Measurements from ENCODE around the gene KNCN. TPM values are rescaled to one million over a fixed set of nuclear protein-coding genes. Genes with fewer than 3 reads are reported as not detected.
A peak's percentile ranks its signal among the peaks of the same experiment; 100 is the strongest.

Gene KNCN
- total and polyA plus RNA-seq, 7 donors, result not detected

DNA sequence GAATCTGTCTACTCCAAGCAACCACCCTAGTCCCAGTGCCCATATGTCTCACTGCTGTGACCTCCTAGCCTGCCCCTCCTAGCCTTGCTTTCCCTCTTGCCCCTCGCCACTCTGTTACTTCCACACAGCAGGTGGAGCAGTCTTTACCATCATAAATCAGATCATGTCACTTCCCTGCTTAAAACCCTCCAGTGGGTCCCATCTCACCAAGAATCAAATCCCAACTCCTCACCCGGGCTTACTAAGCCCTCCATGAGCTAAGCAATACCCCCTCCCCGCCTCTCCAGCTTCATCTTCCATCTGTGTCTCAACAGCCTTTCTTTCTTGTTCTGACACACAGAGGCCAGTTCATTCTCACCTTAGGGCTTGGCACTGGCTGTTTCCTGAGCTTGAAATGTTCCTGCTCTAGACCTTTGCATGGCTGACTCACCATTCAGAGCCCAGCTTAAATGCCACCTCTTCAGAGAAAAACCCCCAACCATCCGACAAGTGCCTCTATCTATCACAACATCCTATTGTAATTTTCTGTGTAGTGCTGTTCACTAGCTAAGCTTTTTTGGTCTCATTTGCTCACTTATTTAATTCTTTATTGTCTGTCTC is 22.3 kb downstream of the KNCN start:
- 56 to 67% methylated on average over 4 of the region's 4 CpGs for WGBS, 2 donors
- intact Hi-C loops (cut with DNase I), result loop anchor here (2.0 kb wide), 2 partner anchors 52 to 122 kb away; no protein-coding TSS in a partner anchor

DNA sequence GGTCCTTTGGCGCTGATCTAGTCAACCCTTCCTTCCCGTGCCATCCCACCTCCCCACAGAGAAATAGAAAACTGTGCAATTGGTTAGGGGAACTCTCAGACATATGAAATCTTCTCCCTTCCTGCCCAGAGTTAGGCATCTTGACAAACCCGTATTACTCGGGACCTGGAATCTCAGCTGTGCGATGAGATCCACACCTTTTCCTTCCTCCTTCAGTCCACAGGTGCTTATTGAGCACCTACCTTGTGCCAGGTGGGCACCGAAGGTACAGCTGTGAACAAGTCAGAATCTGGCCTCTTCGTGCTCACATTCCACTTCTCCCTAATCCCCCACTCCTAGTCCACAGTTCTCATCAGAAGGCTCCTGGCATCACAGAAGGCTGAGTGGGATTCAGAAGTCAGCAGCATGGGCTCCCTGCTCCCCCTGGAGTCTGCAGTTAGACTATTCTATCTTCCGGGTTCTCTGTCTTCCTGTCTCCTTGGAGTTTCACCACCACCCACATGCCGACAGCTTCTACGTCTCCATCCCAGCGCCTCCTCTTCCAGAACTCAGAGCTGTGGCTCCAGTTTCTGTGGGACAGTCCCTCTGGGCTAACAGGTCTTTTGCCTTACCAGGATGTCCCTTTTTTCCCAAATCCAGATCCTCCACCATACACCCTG is 23.0 kb downstream of the KNCN start:
- TF ChIP-seq CTCF (IDR thresholded peaks at IDR 0.05) (peak in 1 of 4 experiments; percentile 31), EP300 (IDR thresholded peaks at IDR 0.05) (no peak)
- peaks cover 0 to 6% (median 2%) of the 10 kb centered on the region in 4 donors for H3K4me1 ChIP-seq
- H3K4me3 ChIP-seq, result no peak overlapping the region
- intact Hi-C loops (cut with DNase I), result loop anchor here (1.0 to 2.0 kb wide), 3 partner anchors 52 to 122 kb away; no protein-coding TSS in a partner anchor
- no peaks in the 10 kb centered on the region for H3K9me3 ChIP-seq
- 39 to 42% methylated on average over 11 of the region's 11 CpGs for WGBS, 2 donors
- DNase-seq, result no peak
- no peak overlapping the region for H3K27ac ChIP-seq
- H3K36me3 ChIP-seq, result no peaks in the 10 kb centered on the region
- peaks cover 0 to 38% (median 11%) of the 10 kb centered on the region in 3 donors for H3K27me3 ChIP-seq

More for the DNA sequence above, 22.3 kb downstream of the KNCN start:
- Histone ChIP-seq H3K27ac (no peak overlapping the region), H3K4me3 (no peak overlapping the region), H3K36me3 (no peaks in the 10 kb centered on the region), H3K27me3 (peaks cover 0 to 38% (median 11%) of the 10 kb centered on the region in 3 donors), H3K4me1 (peaks cover 0 to 10% (median 6%) of the 10 kb centered on the region in 4 donors), H3K9me3 (no peaks in the 10 kb centered on the region)
- DNase-seq, result no peak
- TF ChIP-seq POLR2A (IDR thresholded peaks at IDR 0.05), result no peak
- no peak for TF ChIP-seq POLR2AphosphoS5 (IDR thresholded peaks at IDR 0.05)
- TF ChIP-seq EP300 (IDR thresholded peaks at IDR 0.05), result no peak
- no peak for TF ChIP-seq CTCF (IDR thresholded peaks at IDR 0.05)

GRCh38 chr1:46527474-46528296 is 23.8 kb downstream of the KNCN start:
- TF ChIP-seq CTCF (IDR thresholded peaks at IDR 0.05), result peak; percentile 74 to 93 (median 85)
- no peak for TF ChIP-seq POLR2AphosphoS5 (IDR thresholded peaks at IDR 0.05)
- intact Hi-C loops (cut with DNase I), result loop anchor here (1.0 to 2.0 kb wide), 3 partner anchors 51 to 121 kb away; no protein-coding TSS in a partner anchor
- H3K27ac ChIP-seq, result no peak overlapping the region
- H3K4me1 ChIP-seq, result peaks cover 0 to 2% (median 0%) of the 10 kb centered on the region in 4 donors
- peaks cover 0 to 38% (median 11%) of the 10 kb centered on the region in 3 donors for H3K27me3 ChIP-seq
- DNase-seq, result peak; percentile 87
- 30 to 31% methylated on average over 3 of the region's 3 CpGs for WGBS, 2 donors
- H3K36me3 ChIP-seq, result no peaks in the 10 kb centered on the region
- H3K4me3 ChIP-seq, result no peak overlapping the region
- H3K9me3 ChIP-seq, result no peaks in the 10 kb centered on the region

GRCh38 chr1:46526691-46527291 is 24.7 kb downstream of the KNCN start:
- H3K36me3 ChIP-seq, result no peaks in the 10 kb centered on the region
- peaks cover 0 to 38% (median 11%) of the 10 kb centered on the region in 3 donors for H3K27me3 ChIP-seq
- WGBS, 2 donors, result 20 to 29% methylated on average over 14 of the region's 14 CpGs
- no peak overlapping the region for H3K4me3 ChIP-seq
- intact Hi-C loops (cut with DNase I), result no loop called here
- peaks cover 0 to 4% (median 0%) of the 10 kb centered on the region in 4 donors for H3K4me1 ChIP-seq
- TF ChIP-seq POLR2AphosphoS5 (IDR thresholded peaks at IDR 0.05) (no peak), POLR2A (IDR thresholded peaks at IDR 0.05) (no peak), CTCF (IDR thresholded peaks at IDR 0.05) (no peak), EP300 (IDR thresholded peaks at IDR 0.05) (no peak)
- H3K27ac ChIP-seq, result no peak overlapping the region
- no peaks in the 10 kb centered on the region for H3K9me3 ChIP-seq
- DNase-seq, result no peak
